Measurements from ENCODE around the gene ZNF566. TPM values are rescaled to one million over a fixed set of nuclear protein-coding genes. Genes with fewer than 3 reads are reported as not detected.

The ZNF566 gene
- total and polyA plus RNA-seq, 2 donors (not counting 3 experiments of a cell fraction or from before 2014, with no cell fraction given): 4.7 to 8.5 TPM

DNA sequence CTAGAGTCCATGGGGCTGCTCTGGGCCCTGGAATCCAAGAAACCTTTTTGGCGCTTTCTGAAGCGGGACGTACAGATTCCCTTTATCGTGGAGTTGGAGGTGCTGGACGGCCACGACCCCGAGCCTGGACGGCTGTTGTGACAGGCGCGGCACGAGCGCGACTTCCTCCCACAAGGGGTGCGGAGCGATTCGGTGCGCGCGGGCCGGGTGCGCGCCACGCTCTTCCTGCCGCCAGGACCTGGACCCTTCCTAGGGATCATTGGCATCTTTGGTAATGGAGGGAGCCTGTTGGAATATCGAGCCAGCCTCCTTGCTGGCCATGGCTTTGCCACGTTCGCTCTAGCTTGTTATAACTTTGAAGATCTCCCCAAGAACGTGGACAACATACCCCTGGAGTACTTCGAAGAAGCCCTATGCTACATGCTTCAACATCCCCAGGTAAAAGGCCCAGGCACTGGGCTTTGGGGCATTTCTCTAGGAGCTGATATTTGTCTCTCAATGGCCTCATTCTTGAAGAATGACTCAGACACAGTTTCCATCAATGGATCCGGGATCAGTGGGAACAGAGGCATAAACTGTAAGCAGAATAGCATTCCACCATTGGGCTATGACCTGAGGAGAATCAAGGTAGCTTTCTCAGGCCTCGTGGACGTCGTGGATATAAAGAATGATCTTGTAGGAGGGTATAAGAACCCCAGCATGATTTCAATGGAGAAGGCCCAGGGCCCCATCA, 67.4 kb downstream of the ZNF566 start:
- Histone ChIP-seq H4K20me1 (replicated peaks; ENCODE audit: control insufficient read depth, extremely low read depth, insufficient read depth, low read length) (no peaks in the 10 kb centered on the region), H3K4me2 (ENCODE audit: insufficient read depth, low read length) (peak overlapping the region; percentile 81), H3K9me1 (replicated peaks; ENCODE audit: control insufficient read depth, extremely low read depth, insufficient read depth, low read length) (no peaks in the 10 kb centered on the region), H3K9ac (replicated peaks; ENCODE audit: extremely low read depth, insufficient read depth, low read length) (no peak overlapping the region), H3K4me1 (ENCODE audit: control insufficient read depth, extremely low read depth, insufficient read depth, low read length) (peaks cover 11% of the 10 kb centered on the region), H3K27me3 (ENCODE audit: control insufficient read depth in 2 of 2, insufficient read depth in 2 of 2, low read length in 2 of 2) (no peaks in the 10 kb centered on the region), H3K9me3 (replicated peaks; ENCODE audit: control insufficient read depth, insufficient read depth, low read length) (no peaks in the 10 kb centered on the region), H2AFZ (ENCODE audit: low read depth, low read length) (peak overlapping the region; percentile 93), H3K79me2 (ENCODE audit: control insufficient read depth, insufficient read depth, low read length) (peaks cover 11% of the 10 kb centered on the region), H3K27ac (ENCODE audit: insufficient read depth, low read depth, low read length) (no peak overlapping the region), H3K36me3 (ENCODE audit: control insufficient read depth in 2 of 2, extremely low read depth in 1 of 2, insufficient read depth in 2 of 2, low read length in 2 of 2) (no peaks in the 10 kb centered on the region), H3K4me3 (replicated peaks in 1 of 3; ENCODE audit: insufficient read depth in 1 of 3, low read depth in 1 of 3, low read length in 3 of 3) (peak overlapping the region; percentile 14 to 43 (median 35))
- dilution Hi-C loops (cut with MboI; ENCODE audit: extremely low pct_ligation_motif_present, low sequenced_read_pairs) (no loop called here), intact Hi-C loops (cut with micrococcal nuclease) (no loop called here)
- ChIA-PET POLR2A (no interaction called here), CTCF (interaction anchor here (1.5 to 1.7 kb wide), 2 partner anchors 11 to 14 kb away, joined by 4 read pairs; no protein-coding TSS in a partner anchor)
- TF ChIP-seq POLR2A (IDR thresholded peaks at IDR 0.05; ENCODE audit: low read depth, low read length) (no peak), POLR2AphosphoS5 (IDR thresholded peaks at IDR 0.05; ENCODE audit: insufficient read depth, low read depth, low read length) (peak; percentile 16)
- no TSS peak for BruUV-seq (replicated peaks)
- FAIRE-seq: no peak
- no peak for DNase-seq (ENCODE audit: low read depth, low spot score)

DNA sequence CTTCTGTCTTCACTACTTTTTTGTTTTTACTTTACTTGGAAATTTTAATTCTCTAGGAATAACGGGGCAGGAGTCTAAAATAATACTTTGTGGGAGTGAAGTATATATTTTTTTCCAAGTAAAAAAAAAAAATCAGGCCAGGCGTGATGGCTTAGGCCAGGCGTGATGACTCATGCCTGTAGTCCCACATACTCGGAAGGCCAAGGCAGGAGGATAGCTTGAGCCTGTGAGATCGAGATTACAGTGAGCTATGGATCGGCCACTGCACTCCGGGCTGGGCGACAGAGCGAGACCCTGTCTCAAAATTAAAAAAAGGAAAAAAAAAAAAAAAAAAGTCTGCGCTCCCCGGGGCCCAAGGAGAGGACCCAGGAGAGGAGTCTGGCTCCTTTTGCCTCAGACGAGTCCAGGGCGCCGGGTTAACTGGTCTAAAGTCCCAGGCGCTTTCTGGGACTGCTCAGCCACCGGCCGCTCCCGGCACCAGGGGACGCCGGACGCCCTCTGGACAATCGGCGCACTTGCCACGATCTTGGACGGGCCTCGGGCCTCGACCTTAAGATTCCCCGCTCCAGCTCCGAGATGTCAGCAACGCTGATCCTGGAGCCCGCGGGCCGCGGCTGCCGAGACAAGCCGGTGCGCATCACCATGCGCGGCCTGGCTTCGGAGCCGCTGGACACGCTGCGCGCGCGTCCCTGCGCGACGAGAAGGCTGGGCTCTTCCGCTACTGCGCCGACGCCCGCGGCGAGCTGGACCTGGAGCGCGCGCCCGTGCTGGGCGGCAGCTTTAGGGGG, 68.2 kb downstream of the ZNF566 start:
- Histone ChIP-seq H3K4me3 (replicated peaks in 1 of 3; ENCODE audit: insufficient read depth in 1 of 3, low read depth in 1 of 3, low read length in 3 of 3) (peak overlapping the region; percentile 14 to 43 (median 35)), H3K9ac (replicated peaks; ENCODE audit: extremely low read depth, insufficient read depth, low read length) (no peak overlapping the region), H4K20me1 (replicated peaks; ENCODE audit: control insufficient read depth, extremely low read depth, insufficient read depth, low read length) (no peaks in the 10 kb centered on the region), H3K27ac (ENCODE audit: insufficient read depth, low read depth, low read length) (no peak overlapping the region), H2AFZ (ENCODE audit: low read depth, low read length) (peak overlapping the region; percentile 93), H3K9me1 (replicated peaks; ENCODE audit: control insufficient read depth, extremely low read depth, insufficient read depth, low read length) (no peaks in the 10 kb centered on the region), H3K9me3 (replicated peaks; ENCODE audit: control insufficient read depth, insufficient read depth, low read length) (no peaks in the 10 kb centered on the region), H3K4me2 (ENCODE audit: insufficient read depth, low read length) (peak overlapping the region; percentile 81), H3K79me2 (ENCODE audit: control insufficient read depth, insufficient read depth, low read length) (peaks cover 11% of the 10 kb centered on the region), H3K36me3 (ENCODE audit: control insufficient read depth in 2 of 2, extremely low read depth in 1 of 2, insufficient read depth in 2 of 2, low read length in 2 of 2) (no peaks in the 10 kb centered on the region), H3K4me1 (ENCODE audit: control insufficient read depth, extremely low read depth, insufficient read depth, low read length) (peaks cover 11% of the 10 kb centered on the region), H3K27me3 (ENCODE audit: control insufficient read depth in 2 of 2, insufficient read depth in 2 of 2, low read length in 2 of 2) (no peaks in the 10 kb centered on the region)
- intact Hi-C loops (cut with micrococcal nuclease): no loop called here
- ChIA-PET POLR2A (no interaction called here), CTCF (interaction anchor here (0.7 to 1.7 kb wide), 3 partner anchors 11 to 1431 kb away, joined by 3 to 4 read pairs (median 4); no protein-coding TSS in a partner anchor)
- TF ChIP-seq JUN (IDR thresholded peaks at IDR 0.05; ENCODE audit: borderline replicate concordance, insufficient read depth, insufficient read length, low read depth): peak; percentile 12
- TF ChIP-seq, protein P1, sequence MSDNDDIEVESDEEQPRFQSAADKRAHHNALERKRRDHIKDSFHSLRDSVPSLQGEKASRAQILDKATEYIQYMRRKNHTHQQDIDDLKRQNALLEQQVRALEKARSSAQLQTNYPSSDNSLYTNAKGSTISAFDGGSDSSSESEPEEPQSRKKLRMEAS (IDR thresholded peaks at IDR 0.05; ENCODE audit: insufficient read depth, insufficient read length): no peak
- dilution Hi-C loops (cut with MboI; ENCODE audit: extremely low pct_ligation_motif_present, low sequenced_read_pairs): no loop called here
- DNase-seq (ENCODE audit: low read depth, low spot score) (peak; percentile 33), FAIRE-seq (no peak)
- BruUV-seq (replicated peaks): no TSS peak
